ENCODE data around the gene R3HCC1L. TPM values are rescaled to one million over a fixed set of nuclear protein-coding genes. Genes with fewer than 3 reads are reported as not detected.
"Not testable (repeated sequence)": the region's sequence is repeated elsewhere in the genome, so short reads cannot be mapped to it uniquely, and the experiment has no call there.

Gene R3HCC1L
- total RNA-seq, 4 donors from 2014 or later, result 15.9 to 20.3 (median 18.6) TPM

- no peaks in the 10 kb centered on the region for H3K36me3 ChIP-seq
- H3K9me3 ChIP-seq, result no peaks in the 10 kb centered on the region
- no peak overlapping the region for H3K27ac ChIP-seq
- TF ChIP-seq POLR2A (IDR thresholded peaks at IDR 0.05) (no peak), CTCF (IDR thresholded peaks at IDR 0.05) (no peak)
- WGBS, 2 donors, result 94 to 95% methylated on average over 2 of the region's 2 CpGs
- no peak for DNase-seq
- intact Hi-C loops (cut with DNase I), result no loop called here
- H3K27me3 ChIP-seq, result no peaks in the 10 kb centered on the region
- no peak overlapping the region for H3K4me3 ChIP-seq (replicated peaks in 1 of 3)
- peaks cover 0 to 4% of the 10 kb centered on the region in 2 donors for H3K4me1 ChIP-seq
Observed at GRCh38 chr10:98169379-98169778, 34.9 kb downstream of the R3HCC1L start.

GRCh38 chr10:98170249-98171117 lies 36.0 kb downstream of the R3HCC1L start:
- H3K4me3 ChIP-seq (replicated peaks in 1 of 3), result no peak overlapping the region
- DNase-seq, result peak; percentile 48 to 49
- H3K36me3 ChIP-seq, result no peaks in the 10 kb centered on the region
- no peak overlapping the region for H3K27ac ChIP-seq
- 46 to 50% methylated on average over 3 of the region's 3 CpGs for WGBS, 2 donors
- H3K4me1 ChIP-seq, result peaks cover 0 to 4% of the 10 kb centered on the region in 2 donors
- no peaks in the 10 kb centered on the region for H3K9me3 ChIP-seq
- intact Hi-C loops (cut with DNase I), result loop anchor here (5.0 kb wide), 1 partner anchor 137 kb away; no protein-coding TSS in a partner anchor
- H3K27me3 ChIP-seq, result no peaks in the 10 kb centered on the region
- TF ChIP-seq POLR2A (IDR thresholded peaks at IDR 0.05) (no peak), CTCF (IDR thresholded peaks at IDR 0.05) (peak; percentile 69 to 80 (median 76))

- Histone ChIP-seq H3K9me3 (no peaks in the 10 kb centered on the region), H3K4me3 (replicated peaks in 1 of 3) (no peak overlapping the region), H3K27ac (no peak overlapping the region), H3K36me3 (no peaks in the 10 kb centered on the region), H3K27me3 (no peaks in the 10 kb centered on the region), H3K4me1 (peaks cover 0 to 4% of the 10 kb centered on the region in 2 donors)
- intact Hi-C loops (cut with DNase I), result loop anchor here (5.0 kb wide), 1 partner anchor 135 kb away; no protein-coding TSS in a partner anchor
- WGBS, 2 donors, result 71 to 74% methylated on average over 4 of the region's 4 CpGs
- peak in 1 of 2 donors; percentile 8 for DNase-seq
- TF ChIP-seq POLR2A (IDR thresholded peaks at IDR 0.05), result no peak
Observed at GRCh38 chr10:98172073-98172472, 37.6 kb downstream of the R3HCC1L start.

- no peaks in the 10 kb centered on the region for H3K27me3 ChIP-seq
- intact Hi-C loops (cut with DNase I), result loop anchor here (5.0 kb wide), 1 partner anchor 135 kb away; no protein-coding TSS in a partner anchor
- WGBS, 2 donors, result 90 to 94% methylated on average over 5 of the region's 5 CpGs
- H3K4me1 ChIP-seq, result peaks cover 0 to 4% of the 10 kb centered on the region in 2 donors
- no peak for DNase-seq
- H3K9me3 ChIP-seq, result no peaks in the 10 kb centered on the region
- H3K27ac ChIP-seq, result no peak overlapping the region
- H3K4me3 ChIP-seq (replicated peaks in 1 of 3), result no peak overlapping the region
- TF ChIP-seq POLR2A (IDR thresholded peaks at IDR 0.05), result no peak
- TF ChIP-seq CTCF (IDR thresholded peaks at IDR 0.05), result no peak
- H3K36me3 ChIP-seq, result no peaks in the 10 kb centered on the region
Observed at GRCh38 chr10:98172495-98172894, 38.0 kb downstream of the R3HCC1L start.

GRCh38 chr10:98173260-98173659 lies 38.8 kb downstream of the R3HCC1L start:
- TF ChIP-seq POLR2A (IDR thresholded peaks at IDR 0.05), result no peak
- TF ChIP-seq CTCF (IDR thresholded peaks at IDR 0.05), result no peak
- Histone ChIP-seq H3K4me1 (peaks cover 0 to under 1% of the 10 kb centered on the region in 2 donors), H3K4me3 (replicated peaks in 1 of 3) (no peak overlapping the region), H3K36me3 (no peaks in the 10 kb centered on the region), H3K9me3 (no peaks in the 10 kb centered on the region), H3K27me3 (no peaks in the 10 kb centered on the region), H3K27ac (no peak overlapping the region)
- DNase-seq, result no peak
- 92 to 94% methylated on average over 6 of the region's 6 CpGs for WGBS, 2 donors
- intact Hi-C loops (cut with DNase I), result loop anchor here (5.0 kb wide), 1 partner anchor 134 kb away; no protein-coding TSS in a partner anchor

GRCh38 chr10:98182351-98182915 lies 48.0 kb downstream of the R3HCC1L start:
- intact Hi-C loops (cut with DNase I); H3K27ac ChIP-seq; H3K4me3 ChIP-seq (replicated peaks in 1 of 3); DNase-seq; H3K36me3 ChIP-seq; H3K27me3 ChIP-seq; H3K9me3 ChIP-seq; H3K4me1 ChIP-seq: not testable (repeated sequence)
- 97 to 98% methylated on average over 13 of the region's 14 CpGs for WGBS, 2 donors

Data from thyroid gland (tissue), 4 donors.